Measurements from ENCODE around the gene C15orf40.

C15orf40 gene

GRCh38 chr15:82972990-82973389, 38.4 kb downstream of the C15orf40 start:
- Histone ChIP-seq H3K9me3 (ENCODE audit: control insufficient read depth, low read length) (no peaks in the 10 kb centered on the region), H3K36me3 (ENCODE audit: control insufficient read depth, insufficient read depth, low read length) (no peaks in the 10 kb centered on the region), H3K27ac (ENCODE audit: insufficient read depth, low read length, poor library complexity, severe bottlenecking) (no peak overlapping the region), H3K4me1 (ENCODE audit: control insufficient read depth, insufficient read depth, low read length, poor library complexity, severe bottlenecking) (no peaks in the 10 kb centered on the region), H3K4me3 (ENCODE audit: insufficient read depth, low read depth, low read length, poor library complexity, severe bottlenecking) (no peak overlapping the region), H3K27me3 (replicated peaks; ENCODE audit: control insufficient read depth, insufficient read depth, low read length, poor library complexity, severe bottlenecking) (no peaks in the 10 kb centered on the region)
- no peak for DNase-seq

GRCh38 chr15:82971218-82971984, 40.0 kb downstream of the C15orf40 start:
- Histone ChIP-seq H3K9me3 (ENCODE audit: control insufficient read depth, low read length) (no peaks in the 10 kb centered on the region), H3K36me3 (ENCODE audit: control insufficient read depth, insufficient read depth, low read length) (no peaks in the 10 kb centered on the region), H3K4me3 (ENCODE audit: insufficient read depth, low read depth, low read length, poor library complexity, severe bottlenecking) (no peak overlapping the region), H3K27ac (ENCODE audit: insufficient read depth, low read length, poor library complexity, severe bottlenecking) (no peak overlapping the region), H3K4me1 (ENCODE audit: control insufficient read depth, insufficient read depth, low read length, poor library complexity, severe bottlenecking) (no peaks in the 10 kb centered on the region), H3K27me3 (replicated peaks; ENCODE audit: control insufficient read depth, insufficient read depth, low read length, poor library complexity, severe bottlenecking) (no peaks in the 10 kb centered on the region)
- no peak for DNase-seq

GRCh38 chr15:82970696-82971095, 40.7 kb downstream of the C15orf40 start:
- DNase-seq, result no peak
- no peak overlapping the region for H3K27ac ChIP-seq (ENCODE audit: insufficient read depth, low read length, poor library complexity, severe bottlenecking)
- no peaks in the 10 kb centered on the region for H3K4me1 ChIP-seq (ENCODE audit: control insufficient read depth, insufficient read depth, low read length, poor library complexity, severe bottlenecking)
- no peaks in the 10 kb centered on the region for H3K9me3 ChIP-seq (ENCODE audit: control insufficient read depth, low read length)
- no peak overlapping the region for H3K4me3 ChIP-seq (ENCODE audit: insufficient read depth, low read depth, low read length, poor library complexity, severe bottlenecking)
- no peaks in the 10 kb centered on the region for H3K27me3 ChIP-seq (replicated peaks; ENCODE audit: control insufficient read depth, insufficient read depth, low read length, poor library complexity, severe bottlenecking)
- no peaks in the 10 kb centered on the region for H3K36me3 ChIP-seq (ENCODE audit: control insufficient read depth, insufficient read depth, low read length)

GRCh38 chr15:82970078-82970686, 41.3 kb downstream of the C15orf40 start:
- Histone ChIP-seq H3K27ac (ENCODE audit: insufficient read depth, low read length, poor library complexity, severe bottlenecking) (no peak overlapping the region), H3K27me3 (replicated peaks; ENCODE audit: control insufficient read depth, insufficient read depth, low read length, poor library complexity, severe bottlenecking) (no peaks in the 10 kb centered on the region), H3K4me1 (ENCODE audit: control insufficient read depth, insufficient read depth, low read length, poor library complexity, severe bottlenecking) (no peaks in the 10 kb centered on the region), H3K36me3 (ENCODE audit: control insufficient read depth, insufficient read depth, low read length) (no peaks in the 10 kb centered on the region), H3K4me3 (ENCODE audit: insufficient read depth, low read depth, low read length, poor library complexity, severe bottlenecking) (no peak overlapping the region), H3K9me3 (ENCODE audit: control insufficient read depth, low read length) (no peaks in the 10 kb centered on the region)
- DNase-seq, result no peak

- no peak for DNase-seq
- Histone ChIP-seq H3K36me3 (ENCODE audit: control insufficient read depth, insufficient read depth, low read length) (no peaks in the 10 kb centered on the region), H3K4me3 (ENCODE audit: insufficient read depth, low read depth, low read length, poor library complexity, severe bottlenecking) (no peak overlapping the region), H3K27me3 (replicated peaks; ENCODE audit: control insufficient read depth, insufficient read depth, low read length, poor library complexity, severe bottlenecking) (no peaks in the 10 kb centered on the region), H3K9me3 (ENCODE audit: control insufficient read depth, low read length) (no peaks in the 10 kb centered on the region), H3K27ac (ENCODE audit: insufficient read depth, low read length, poor library complexity, severe bottlenecking) (no peak overlapping the region), H3K4me1 (ENCODE audit: control insufficient read depth, insufficient read depth, low read length, poor library complexity, severe bottlenecking) (no peaks in the 10 kb centered on the region)
Observed at GRCh38 chr15:82969353-82969752, 42.1 kb downstream of the C15orf40 start.

GRCh38 chr15:82968066-82968465, 43.4 kb downstream of the C15orf40 start:
- Histone ChIP-seq H3K4me3 (ENCODE audit: insufficient read depth, low read depth, low read length, poor library complexity, severe bottlenecking) (no peak overlapping the region), H3K4me1 (ENCODE audit: control insufficient read depth, insufficient read depth, low read length, poor library complexity, severe bottlenecking) (no peaks in the 10 kb centered on the region), H3K9me3 (ENCODE audit: control insufficient read depth, low read length) (no peaks in the 10 kb centered on the region), H3K27ac (ENCODE audit: insufficient read depth, low read length, poor library complexity, severe bottlenecking) (no peak overlapping the region), H3K27me3 (replicated peaks; ENCODE audit: control insufficient read depth, insufficient read depth, low read length, poor library complexity, severe bottlenecking) (no peaks in the 10 kb centered on the region), H3K36me3 (ENCODE audit: control insufficient read depth, insufficient read depth, low read length) (no peaks in the 10 kb centered on the region)
- no peak for DNase-seq

- H3K4me3 ChIP-seq (ENCODE audit: insufficient read depth, low read depth, low read length, poor library complexity, severe bottlenecking), result no peak overlapping the region
- no peaks in the 10 kb centered on the region for H3K4me1 ChIP-seq (ENCODE audit: control insufficient read depth, insufficient read depth, low read length, poor library complexity, severe bottlenecking)
- no peak overlapping the region for H3K27ac ChIP-seq (ENCODE audit: insufficient read depth, low read length, poor library complexity, severe bottlenecking)
- no peaks in the 10 kb centered on the region for H3K9me3 ChIP-seq (ENCODE audit: control insufficient read depth, low read length)
- H3K36me3 ChIP-seq (ENCODE audit: control insufficient read depth, insufficient read depth, low read length), result no peaks in the 10 kb centered on the region
- H3K27me3 ChIP-seq (replicated peaks; ENCODE audit: control insufficient read depth, insufficient read depth, low read length, poor library complexity, severe bottlenecking), result no peaks in the 10 kb centered on the region
- no peak for DNase-seq
Observed at GRCh38 chr15:82966671-82967071, 44.8 kb downstream of the C15orf40 start.

GRCh38 chr15:82964890-82965289, 46.5 kb downstream of the C15orf40 start:
- no peaks in the 10 kb centered on the region for H3K36me3 ChIP-seq (ENCODE audit: control insufficient read depth, insufficient read depth, low read length)
- no peak for DNase-seq
- H3K4me1 ChIP-seq (ENCODE audit: control insufficient read depth, insufficient read depth, low read length, poor library complexity, severe bottlenecking), result no peaks in the 10 kb centered on the region
- no peak overlapping the region for H3K4me3 ChIP-seq (ENCODE audit: insufficient read depth, low read depth, low read length, poor library complexity, severe bottlenecking)
- no peak overlapping the region for H3K27ac ChIP-seq (ENCODE audit: insufficient read depth, low read length, poor library complexity, severe bottlenecking)
- no peaks in the 10 kb centered on the region for H3K27me3 ChIP-seq (replicated peaks; ENCODE audit: control insufficient read depth, insufficient read depth, low read length, poor library complexity, severe bottlenecking)
- no peaks in the 10 kb centered on the region for H3K9me3 ChIP-seq (ENCODE audit: control insufficient read depth, low read length)

GRCh38 chr15:82963471-82964341, 47.7 kb downstream of the C15orf40 start:
- H3K27ac ChIP-seq (ENCODE audit: insufficient read depth, low read length, poor library complexity, severe bottlenecking), result no peak overlapping the region
- no peaks in the 10 kb centered on the region for H3K27me3 ChIP-seq (replicated peaks; ENCODE audit: control insufficient read depth, insufficient read depth, low read length, poor library complexity, severe bottlenecking)
- H3K4me1 ChIP-seq (ENCODE audit: control insufficient read depth, insufficient read depth, low read length, poor library complexity, severe bottlenecking), result no peaks in the 10 kb centered on the region
- H3K4me3 ChIP-seq (ENCODE audit: insufficient read depth, low read depth, low read length, poor library complexity, severe bottlenecking), result no peak overlapping the region
- H3K36me3 ChIP-seq (ENCODE audit: control insufficient read depth, insufficient read depth, low read length), result no peaks in the 10 kb centered on the region
- H3K9me3 ChIP-seq (ENCODE audit: control insufficient read depth, low read length), result no peaks in the 10 kb centered on the region
- DNase-seq, result no peak

- H3K4me1 ChIP-seq (ENCODE audit: control insufficient read depth, insufficient read depth, low read length, poor library complexity, severe bottlenecking), result no peaks in the 10 kb centered on the region
- no peaks in the 10 kb centered on the region for H3K9me3 ChIP-seq (ENCODE audit: control insufficient read depth, low read length)
- H3K27me3 ChIP-seq (replicated peaks; ENCODE audit: control insufficient read depth, insufficient read depth, low read length, poor library complexity, severe bottlenecking), result no peaks in the 10 kb centered on the region
- no peaks in the 10 kb centered on the region for H3K36me3 ChIP-seq (ENCODE audit: control insufficient read depth, insufficient read depth, low read length)
- no peak for DNase-seq
- no peak overlapping the region for H3K27ac ChIP-seq (ENCODE audit: insufficient read depth, low read length, poor library complexity, severe bottlenecking)
- H3K4me3 ChIP-seq (ENCODE audit: insufficient read depth, low read depth, low read length, poor library complexity, severe bottlenecking), result no peak overlapping the region
Observed at GRCh38 chr15:82960766-82961165, 50.7 kb downstream of the C15orf40 start.

Data from effector memory CD4-positive, alpha-beta T cell (primary cell).